IPS-NIHi11 (cell line): ENCODE data around the gene NFATC1.

ENCODE experiments used
- DNase-seq: peaks from one replicate; pipeline ENCODE4 v3.0.0; 2012; ENCODE audit warnings: mixed read lengths, low spot score

NFATC1 gene

DNA sequence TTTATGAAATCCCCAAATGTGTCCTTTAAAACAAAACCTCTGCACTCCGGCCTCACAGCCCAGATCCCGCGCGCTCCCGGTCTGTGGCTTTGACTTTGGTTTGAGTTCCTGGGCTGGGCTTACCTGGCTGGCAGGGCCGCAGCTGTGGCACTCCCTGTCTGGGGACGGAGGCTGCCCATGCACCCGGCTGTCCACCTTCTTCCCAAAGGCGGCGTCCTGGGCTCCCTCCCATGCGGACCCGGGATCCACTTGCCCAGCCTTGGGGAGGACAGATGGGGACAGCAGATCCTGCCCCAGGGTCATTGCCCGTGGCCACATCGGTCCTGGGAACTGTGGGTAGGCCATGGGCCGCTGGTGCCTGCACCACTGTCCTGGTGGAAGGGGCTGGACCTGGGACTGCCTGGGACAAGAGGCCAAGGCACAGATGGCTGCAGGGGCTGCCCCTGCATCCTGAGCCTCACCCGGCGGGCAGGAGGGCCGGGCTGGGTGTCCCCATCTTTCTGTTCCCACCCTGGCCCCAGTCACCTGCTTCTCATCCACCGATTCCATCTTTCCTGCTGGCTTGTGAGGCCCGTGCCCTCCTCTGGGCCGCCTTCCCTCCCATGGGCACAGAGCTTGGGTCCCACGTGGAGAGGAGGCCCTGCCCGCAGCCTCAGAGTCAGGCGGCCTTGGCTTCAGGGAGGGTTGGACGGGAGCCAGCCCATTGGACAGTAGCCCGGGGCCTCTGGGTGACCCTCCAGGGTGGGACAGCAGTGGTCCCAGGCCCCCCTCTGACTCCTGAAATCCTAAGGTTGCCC, 27.7 kb downstream of the NFATC1 start:
- DNase-seq: no peak

DNA sequence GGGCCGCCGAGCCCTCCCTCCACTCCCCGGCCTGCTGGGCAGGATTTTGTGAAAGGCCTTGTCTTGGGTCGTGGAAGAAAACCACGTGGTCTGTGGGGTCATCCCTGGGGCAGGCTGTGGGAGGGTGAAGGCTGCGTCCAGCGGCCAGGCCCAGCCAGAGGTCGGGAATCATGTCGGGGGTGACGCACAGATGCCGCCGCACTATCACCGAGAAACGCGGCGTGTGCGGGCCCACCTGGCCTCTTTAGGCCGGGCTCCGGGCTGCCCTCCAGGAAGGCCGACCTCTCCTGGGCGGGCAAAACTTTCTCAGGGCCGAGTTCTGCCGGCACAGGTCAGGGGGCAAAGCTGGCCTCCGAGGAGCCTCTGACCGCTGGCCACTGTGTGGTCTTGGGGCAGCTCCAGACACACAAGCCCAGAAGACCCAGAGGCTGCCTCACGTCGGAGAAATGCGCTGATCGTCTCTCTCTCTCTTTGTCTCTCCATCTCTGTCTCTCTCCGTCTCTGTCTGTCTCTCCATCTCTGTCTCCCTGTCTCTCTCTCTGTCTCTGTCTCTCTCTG, 28.4 kb downstream of the NFATC1 start:
- DNase-seq: no peak

DNA sequence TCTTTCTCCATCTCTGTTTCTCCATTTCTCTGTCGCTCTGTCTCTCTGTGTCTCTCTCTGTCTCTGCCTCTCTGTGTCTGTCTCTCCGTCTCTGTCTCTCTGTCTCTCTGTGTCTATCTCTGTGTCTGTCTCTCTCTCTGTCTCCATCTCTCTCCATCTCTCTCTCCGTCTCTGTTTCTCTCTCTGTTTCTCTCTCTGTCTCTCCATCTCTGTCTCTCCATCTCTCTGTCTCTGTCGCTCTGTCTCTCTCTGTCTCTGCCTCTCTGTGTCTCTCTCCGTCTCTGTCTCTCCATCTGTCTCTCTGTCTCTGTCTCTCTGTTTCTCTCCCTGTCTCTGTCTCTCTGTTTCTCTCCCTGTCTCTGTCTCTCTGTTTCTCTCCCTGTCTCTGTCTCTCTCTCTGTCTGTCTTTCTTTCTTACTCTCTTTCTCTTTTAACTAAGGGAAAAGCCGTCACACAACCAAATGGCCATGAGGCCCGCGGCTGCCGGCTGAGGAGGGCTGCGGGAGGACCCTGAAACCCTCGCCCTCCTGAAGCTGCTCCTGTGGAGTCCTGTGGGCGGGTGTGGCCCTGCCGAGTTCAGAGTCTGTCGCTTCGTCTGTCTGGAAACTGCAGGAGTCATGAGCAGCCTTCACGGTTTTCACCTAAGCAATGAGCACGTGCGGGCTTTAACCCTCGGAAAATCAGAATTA, 29.3 kb downstream of the NFATC1 start:
- no peak for DNase-seq

DNA sequence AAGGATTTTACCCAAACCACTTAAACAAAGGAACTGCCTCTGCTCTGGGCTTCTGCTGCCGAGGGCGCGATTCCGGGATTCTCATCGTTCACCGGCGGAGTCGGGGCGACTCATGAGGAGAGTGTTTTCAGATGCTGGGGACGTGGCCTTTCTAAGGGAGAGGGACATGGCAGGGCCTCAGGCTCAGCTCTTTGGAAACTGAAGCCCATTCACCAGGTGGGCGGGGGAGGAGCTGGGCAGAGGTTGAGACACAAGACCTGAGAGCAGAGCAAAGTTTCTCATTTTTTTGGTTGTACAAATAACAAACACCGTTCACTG, 29.8 kb downstream of the NFATC1 start:
- DNase-seq: no peak

DNA sequence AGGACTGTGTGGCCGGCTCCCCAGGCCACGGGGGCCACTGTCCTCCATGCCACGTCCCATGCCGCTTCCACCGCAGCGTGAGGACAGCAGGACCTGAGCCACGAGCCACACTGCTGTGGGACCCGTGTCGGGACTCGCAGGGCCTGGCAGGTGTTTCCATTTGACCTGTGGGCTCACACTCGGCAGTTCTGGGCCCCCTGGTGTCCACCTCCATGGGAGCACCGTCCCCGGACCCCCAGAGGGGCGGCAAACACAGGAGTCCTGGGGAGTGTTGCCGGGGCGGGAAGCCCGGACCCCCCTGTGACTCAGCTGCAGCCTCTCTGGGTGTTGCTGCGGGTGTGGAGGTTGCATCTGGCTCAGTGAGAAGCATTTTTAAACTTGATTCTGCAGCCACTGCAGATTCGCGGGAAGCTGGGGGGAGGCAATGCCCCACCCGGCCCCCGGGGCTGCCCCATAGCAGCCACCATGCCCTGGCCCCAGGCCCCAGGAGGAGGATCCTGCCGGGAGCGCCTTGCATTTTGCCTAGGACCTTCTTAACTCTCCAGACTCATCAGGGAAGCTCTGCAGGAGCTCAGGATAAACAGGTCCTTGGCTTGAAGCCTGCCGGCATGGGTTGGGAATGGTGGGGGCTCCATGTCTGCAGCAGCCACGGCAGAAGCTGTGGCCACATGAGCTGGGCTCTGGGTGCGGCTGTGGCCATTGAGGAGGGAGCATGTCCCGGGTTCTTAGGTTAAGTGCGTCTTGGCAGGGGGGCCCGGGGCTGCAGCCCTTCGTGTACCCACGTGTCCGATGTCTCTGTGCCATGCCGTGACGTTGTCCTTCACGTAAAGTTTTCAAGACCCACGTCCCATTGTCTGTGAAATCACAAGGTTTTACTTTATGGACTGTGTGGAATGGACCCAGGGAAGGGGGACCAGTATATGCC, 30.9 kb downstream of the NFATC1 start:
- no peak for DNase-seq

DNA sequence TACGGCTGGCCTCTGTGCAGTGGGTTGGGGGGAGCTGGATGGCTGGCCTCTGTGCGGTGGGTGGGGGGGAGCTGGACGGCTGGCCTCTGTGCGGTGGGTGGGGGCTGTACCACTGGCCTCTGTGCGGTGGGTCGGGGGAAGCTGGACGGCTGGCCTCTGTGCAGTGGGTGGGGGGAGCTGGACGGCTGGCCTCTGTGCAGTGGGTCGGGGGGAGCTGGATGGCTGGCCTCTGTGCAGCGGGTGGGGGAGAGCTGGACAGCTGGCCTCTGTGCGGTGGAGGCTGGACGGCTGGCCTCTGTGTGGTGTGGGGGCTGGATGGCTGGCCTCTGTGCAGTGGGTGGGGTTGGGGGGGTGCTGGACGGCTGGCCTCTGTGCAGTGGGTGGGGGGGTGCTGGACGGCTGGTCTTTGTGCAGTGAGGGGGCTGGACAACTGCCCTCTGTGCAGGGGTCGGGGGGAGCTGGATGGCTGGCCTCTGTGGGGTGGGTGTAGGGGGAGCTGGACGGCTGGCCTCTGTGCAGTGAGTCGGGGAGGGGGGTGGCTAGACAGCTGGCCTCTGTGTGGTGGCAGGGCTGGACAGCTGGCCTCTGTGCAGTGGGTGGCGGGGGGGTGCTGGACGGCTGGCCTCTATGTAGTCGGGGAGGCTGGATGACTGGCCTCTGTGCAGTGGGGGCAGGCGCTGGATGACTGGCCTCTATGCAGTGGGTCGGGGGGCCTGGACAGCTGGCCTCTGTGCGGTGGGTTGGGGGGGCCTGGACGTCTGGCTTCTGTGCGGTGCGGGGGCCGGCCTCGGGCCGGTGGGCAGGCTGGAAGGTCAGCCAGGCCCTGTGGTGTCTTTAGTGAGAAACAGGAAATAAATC, 31.9 kb downstream of the NFATC1 start:
- no peak for DNase-seq

DNA sequence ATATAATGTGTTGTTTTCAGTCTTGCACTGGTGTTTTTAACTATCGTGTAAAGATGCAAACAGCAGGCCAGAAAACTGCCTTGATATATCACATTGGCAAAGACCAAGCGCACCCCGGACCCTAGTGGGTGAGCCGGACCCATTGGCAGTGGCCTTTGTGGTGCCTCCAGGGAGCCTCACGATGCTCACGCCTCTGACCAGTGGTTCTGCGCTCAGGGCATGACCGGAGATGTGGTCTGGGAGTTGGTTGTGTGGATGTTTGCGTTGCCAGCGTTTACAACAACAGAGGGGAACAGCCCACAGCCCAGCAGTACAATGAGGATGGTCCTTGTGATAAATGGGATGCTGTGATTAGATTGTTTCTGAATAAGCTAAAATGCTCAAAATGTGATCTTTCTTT, 32.6 kb downstream of the NFATC1 start:
- no peak for DNase-seq

DNA sequence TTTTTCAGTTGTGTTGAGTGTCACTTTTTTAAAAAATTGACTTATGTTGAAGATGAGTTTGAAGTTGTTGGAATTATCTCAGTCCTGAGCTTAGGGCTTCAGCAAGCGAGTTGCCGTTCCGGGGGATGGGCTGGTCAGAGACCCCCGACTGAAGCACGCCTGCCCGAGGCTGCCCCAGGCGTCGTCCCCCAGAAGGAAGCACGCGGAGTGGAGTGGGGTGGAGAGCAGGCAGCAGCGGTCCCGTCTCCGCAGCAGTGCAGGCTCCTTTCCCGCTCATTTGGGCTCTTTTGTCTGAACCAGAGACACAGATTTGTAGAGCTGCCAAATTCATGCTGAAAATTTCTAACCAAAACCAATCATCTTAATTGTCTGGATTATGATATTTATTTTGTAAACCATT, 33.7 kb downstream of the NFATC1 start:
- DNase-seq: no peak

DNA sequence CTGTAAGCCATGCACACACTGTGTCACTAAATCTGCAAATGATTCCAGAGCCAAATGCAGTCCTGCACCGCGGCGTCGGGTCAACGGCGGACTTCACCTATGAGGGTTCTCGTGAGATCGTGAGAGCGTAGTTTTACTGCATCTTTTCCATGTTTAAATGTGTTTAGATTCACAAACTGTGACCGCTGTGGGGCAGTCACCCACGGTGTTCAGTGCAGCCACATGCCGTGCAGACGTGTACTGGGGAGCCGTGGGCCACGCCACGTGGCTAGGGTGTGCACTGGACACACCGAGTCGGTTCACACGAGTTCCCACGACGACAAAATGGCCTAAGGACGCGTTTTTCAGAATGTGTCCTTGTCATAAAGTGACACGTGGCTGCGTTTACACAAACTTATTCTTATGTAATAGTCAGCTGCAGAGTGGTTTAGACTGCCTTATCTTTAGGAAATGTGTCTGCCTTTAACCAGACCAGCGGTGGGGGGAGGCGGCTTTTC, 34.1 kb downstream of the NFATC1 start:
- DNase-seq: no peak

DNA sequence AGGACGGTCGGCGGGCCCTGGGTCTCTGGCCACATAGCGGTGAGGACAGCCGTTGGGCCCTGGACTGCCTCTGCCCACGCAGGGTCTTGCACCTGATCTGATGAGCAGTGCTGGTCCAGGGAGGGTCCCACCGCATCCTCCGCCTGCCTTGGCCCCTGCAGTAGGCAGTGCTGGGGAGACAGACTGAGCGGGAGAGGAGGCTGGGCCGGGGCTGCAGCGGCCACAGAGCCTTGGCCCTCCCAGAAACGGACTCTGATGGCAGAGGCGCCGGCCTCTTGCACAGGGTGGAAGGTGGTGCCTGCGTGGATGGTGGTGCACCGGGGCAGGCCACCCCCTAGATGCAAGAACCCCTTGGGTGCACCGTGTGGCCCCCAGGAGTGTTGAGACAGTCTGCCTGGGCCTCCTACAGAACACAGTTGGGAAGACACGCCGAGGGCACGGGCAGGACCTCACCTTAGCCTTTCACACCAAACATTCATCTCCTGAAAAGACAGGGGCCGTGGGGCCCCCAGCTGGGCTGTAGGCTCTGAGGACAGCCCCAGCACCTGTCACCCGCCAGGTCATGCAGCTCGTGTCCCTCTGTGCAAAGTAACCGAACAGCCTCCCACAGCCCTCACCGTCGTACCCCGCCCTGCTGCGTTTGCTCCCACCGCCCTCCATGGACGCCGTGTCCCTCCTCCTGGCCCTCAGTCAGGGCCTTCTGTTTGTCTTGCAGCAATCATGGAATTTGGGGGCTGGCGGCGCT, 36.8 kb downstream of the NFATC1 start:
- DNase-seq: no peak

DNA sequence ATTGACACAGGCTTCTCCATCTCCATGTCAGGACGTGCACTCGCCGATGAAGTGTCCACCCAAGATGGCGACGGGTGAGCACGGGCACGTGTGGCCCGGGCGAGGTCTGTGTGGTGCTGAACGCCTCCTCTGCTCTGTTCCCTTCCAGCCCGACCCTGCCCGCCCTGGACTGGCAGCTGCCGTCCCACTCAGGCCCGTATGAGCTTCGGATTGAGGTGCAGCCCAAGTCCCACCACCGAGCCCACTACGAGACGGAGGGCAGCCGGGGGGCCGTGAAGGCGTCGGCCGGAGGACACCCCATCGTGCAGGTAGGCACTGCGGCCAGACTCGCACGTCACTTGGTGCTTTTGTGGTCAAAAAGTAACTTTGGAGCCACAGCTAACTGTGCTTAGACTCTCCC, 37.7 kb downstream of the NFATC1 start:
- DNase-seq: no peak

DNA sequence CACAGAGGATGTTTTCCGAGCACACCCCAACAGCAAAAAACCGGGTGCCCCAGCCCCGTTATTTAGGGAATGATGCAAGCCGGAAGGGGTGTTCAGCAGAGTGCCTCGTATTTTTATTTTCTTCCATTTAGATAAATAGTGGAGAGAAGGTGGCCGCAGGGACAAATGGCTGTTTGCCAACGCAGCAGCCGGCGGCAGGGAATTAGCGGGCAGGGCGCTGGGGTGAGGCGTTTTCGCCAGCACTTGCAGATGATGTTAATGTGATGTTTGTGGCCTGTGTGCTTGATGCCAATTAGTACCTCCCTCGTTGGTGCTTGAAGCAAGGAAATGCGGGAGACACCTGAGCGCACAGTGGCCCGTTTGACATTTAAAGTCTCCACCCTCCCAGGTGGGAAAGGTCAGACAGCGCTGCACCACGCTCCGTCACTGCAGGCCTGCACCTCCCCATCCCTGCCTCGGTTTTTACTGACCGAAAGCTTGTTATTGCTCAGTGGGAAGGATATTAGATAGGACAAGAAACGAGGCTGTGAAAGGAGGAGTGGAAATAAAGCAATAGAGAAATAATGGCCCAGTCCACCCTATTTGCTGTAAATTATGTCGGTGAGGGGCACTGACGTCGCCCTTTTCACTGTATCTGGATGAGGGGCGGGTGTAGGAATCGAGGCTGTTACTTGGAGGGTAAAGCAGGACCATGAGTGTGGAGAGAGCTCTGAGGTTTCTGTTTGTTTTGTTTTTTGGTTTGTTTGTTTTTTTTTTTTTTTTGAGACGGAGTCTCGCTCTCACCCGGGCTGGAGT, 39.1 kb downstream of the NFATC1 start:
- no peak for DNase-seq

DNA sequence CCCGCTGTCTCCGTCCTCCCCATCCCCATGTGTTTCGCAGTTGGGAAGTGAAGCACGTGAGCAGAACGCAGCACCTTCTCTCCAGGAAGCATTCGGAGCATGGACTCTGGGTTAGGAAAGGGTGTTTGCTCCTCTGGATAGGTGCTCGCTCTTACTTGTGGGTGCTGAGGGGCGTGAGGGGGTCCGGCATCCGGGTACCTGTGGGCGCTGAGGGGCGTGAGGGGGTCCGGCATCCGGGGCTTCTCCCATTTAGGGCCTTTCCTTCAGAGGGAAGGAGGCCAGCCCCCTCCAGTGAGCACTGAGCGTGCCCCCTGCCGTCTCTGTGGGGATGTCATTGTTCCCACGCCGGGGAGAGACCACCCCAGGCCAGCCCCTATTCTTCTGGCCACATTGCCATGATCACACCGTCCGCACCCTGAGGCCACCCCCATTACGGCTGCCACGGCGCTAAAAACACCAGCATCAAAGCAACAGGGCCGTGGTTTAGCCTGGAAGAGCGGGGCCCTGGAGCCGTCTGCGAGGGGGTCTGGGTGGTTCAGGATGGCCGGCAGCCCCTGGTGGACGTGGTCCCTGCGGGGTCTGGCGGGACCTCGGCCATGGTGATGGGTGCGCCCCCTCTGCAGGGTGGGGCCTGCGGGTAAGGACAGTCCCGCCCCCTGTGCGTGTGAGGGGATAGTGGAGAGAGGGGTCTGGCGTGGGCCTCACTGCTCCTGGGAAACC, 41.0 kb downstream of the NFATC1 start:
- no peak for DNase-seq

DNA sequence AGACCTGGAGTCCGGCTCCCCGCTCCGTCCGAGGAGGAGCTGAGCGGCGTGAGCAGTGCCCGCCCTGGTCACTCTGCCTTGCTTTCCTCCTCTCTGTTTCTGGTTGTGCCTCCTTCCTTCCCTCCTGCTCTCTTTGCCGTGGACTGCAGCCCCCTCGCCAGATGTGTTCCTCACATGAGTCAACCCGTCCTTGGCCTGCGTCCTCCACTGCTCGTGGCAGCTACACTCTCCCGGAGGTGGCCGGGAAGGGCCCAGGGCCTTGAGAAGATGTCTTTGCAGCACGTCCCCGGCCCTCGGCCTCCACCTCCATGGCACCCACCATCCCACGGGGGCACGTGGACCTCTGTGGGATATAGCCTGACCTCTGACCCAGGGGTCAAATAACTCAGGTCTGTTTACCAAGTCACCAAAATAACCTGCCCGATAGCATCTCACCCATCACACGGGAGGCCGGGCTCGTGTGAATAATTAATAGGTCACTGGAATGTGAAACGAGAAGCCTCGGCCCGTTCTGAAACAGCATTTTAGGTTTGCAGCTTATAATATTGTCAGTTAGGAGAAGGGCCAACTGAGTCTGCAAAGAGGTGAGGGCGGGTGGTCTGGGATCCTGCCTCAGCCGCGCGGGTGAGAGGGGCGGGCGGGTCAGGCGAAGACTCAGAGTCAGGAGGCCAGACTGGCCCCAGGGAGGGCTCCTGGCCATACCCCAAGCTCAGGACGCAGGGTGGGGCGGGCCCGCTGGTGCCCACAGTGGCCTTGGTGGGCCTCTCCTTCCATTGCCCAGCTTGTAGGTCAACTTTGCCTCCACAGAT, 42.6 kb downstream of the NFATC1 start:
- no peak for DNase-seq

DNA sequence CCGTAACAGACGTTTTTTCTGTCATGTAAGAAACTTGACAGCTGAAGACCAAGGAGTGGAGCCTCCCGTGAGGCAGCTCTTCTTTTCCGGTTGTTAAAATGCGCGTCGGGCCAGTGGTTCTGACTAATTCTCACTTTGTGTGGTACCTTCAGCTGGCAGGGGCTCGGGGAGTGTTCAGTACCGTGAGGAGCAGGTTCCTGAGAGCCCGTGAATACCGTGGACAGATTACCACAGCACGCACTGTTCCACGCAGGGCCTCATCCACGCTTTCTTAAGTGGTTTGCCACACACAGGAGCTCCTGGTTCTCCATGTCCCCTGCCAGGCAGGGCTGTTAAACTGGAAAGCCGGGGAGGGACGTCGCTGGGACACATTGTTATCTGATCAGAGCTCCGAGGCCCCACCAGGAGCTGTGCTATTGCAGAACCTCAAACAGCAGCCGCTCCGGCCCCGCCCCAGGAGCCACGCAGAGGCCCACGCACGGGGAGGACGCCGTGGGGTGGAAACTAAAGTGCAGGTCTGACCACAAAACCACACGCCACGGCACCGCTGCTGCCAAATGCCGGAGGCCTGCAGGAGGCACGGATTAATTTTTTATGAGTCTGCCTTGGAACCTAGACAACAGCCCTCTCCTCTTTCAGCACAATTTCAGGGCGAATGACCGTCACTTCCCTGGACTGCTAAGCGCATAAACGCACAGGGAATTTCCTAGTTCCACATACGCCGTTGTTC, 43.3 kb downstream of the NFATC1 start:
- no peak for DNase-seq

DNA sequence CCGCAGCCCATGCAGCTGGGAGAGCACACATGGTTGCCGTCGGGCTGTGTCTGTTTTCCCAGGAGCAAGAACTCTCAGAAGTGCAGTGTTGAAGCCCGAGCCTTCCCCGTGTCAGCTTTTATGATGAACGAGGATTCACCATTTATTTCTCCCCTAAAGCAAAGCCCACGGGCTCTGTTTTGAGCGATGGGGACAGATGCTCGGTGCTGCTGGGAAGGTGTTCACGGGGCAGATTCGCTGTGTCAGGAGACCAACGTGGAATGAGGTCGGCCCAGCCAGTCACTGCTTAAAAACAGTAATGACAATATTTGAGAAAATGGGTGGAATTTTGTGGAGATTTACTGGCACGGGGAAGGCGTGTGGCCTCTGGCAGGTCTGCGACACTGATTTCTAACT, 43.9 kb downstream of the NFATC1 start:
- no peak for DNase-seq

DNA sequence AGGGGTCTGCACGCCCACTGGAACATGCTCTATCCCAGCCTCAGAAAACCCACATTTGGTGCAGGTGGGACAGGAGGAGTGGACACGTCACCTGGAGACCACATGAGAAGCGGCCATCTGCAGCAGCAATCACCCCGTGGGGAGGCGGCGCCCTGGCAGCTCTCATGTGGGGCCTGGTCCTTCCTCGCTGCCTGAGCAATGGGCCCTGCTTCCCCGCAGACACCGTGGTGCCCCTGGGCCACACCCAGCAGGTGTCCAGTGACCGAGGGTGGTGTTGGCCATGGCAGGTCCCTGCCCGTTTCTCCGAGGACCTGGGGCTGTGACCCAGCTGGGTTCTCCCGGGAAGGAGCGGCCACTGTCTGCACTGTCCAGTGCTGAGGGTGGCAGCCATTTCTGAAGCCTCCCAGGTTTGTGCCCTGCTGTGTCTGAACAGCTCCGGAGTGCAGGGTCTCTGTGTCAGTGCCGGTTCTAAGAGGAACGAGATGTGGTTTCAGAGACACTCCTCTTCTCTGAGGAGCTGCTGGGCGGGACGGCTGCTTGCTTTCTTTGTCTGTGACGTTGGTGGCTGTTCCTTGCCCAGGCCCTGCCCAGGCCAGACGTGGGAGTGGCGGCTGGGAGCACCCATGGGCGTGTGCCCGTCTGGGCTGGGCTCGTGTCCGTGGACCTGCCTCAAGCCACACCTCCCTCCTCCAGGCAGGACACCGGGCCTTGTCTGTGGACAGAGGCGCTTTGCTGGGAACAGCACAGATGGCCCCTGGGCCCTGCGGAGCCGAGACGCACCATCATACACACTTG, 44.8 kb downstream of the NFATC1 start:
- DNase-seq: no peak
